Activated CD8-positive, alpha-beta T cell treated with anti-CD3 and anti-CD28 coated beads, Interleukin-2, amount 10 ng/mL, durations not matched to agents 7 days and 5 days (primary cell): ENCODE data around the gene MEF2A. TPM values are rescaled to one million over a fixed set of nuclear protein-coding genes. Genes with fewer than 3 reads are reported as not detected.
"Not testable (repeated sequence)": the region's sequence is repeated elsewhere in the genome, so short reads cannot be mapped to it uniquely, and the experiment has no call there.

ENCODE experiments used
- ATAC-seq: fragments of 150-1000 bp; cut with Tn5 transposase; one replicate; pipeline ENCODE4 v1.10.0; 2021; ENCODE audit warnings: moderate library complexity
- CTCF ChIA-PET: fragments of 350-600 bp; sonication (Branson Sonifier 250); formaldehyde crosslinking; loops from one replicate; lab custom pipeline; 2021; ENCODE audit warnings: antibody characterized with exemption; lab: Charles Lee
- POLR2A ChIA-PET: fragments of 350-600 bp; sonication (Branson Sonifier 250); formaldehyde crosslinking; loops from one replicate; lab custom pipeline; 2021; ENCODE audit warnings: antibody characterized with exemption; lab: Charles Lee
- DNase-seq: peaks from one replicate; pipeline ENCODE4 v3.0.0-alpha.2; 2020
- H3K27ac Mint-ChIP-seq: one replicate; pipeline ENCODE4 v1.8.0; 2021; ENCODE audit warnings: mild to moderate bottlenecking, mixed read lengths
- H3K27me3 Mint-ChIP-seq: one replicate; pipeline ENCODE4 v1.8.0; 2021; ENCODE audit warnings: low read depth, mixed read lengths
- H3K36me3 Mint-ChIP-seq: one replicate; pipeline ENCODE4 v1.8.0; 2021; ENCODE audit warnings: low read depth, mixed read lengths
- H3K4me1 Mint-ChIP-seq: one replicate; pipeline ENCODE4 v1.8.0; 2021; ENCODE audit warnings: low read depth, mixed read lengths
- H3K4me3 Mint-ChIP-seq: one replicate; pipeline ENCODE4 v1.8.0; 2021; ENCODE audit warnings: mild to moderate bottlenecking, mixed read lengths
- H3K9me3 Mint-ChIP-seq: one replicate; pipeline ENCODE4 v1.8.0; 2022; ENCODE audit warnings: mixed read lengths; ENCODE audit not compliant: insufficient read depth
- total RNA-seq, 2 experiments: library from RNA; stranded (reverse); gene quantifications; one replicate each; pipeline ENCODE4 v1.2.3, GENCODE V29; 2021

Gene MEF2A
- total RNA-seq, 2 experiments from 2014 or later = 26.7 to 27.0 TPM

- CTCF ChIA-PET = no interaction called here
- DNase-seq (no peak), ATAC-seq (no peak)
- POLR2A ChIA-PET = no interaction called here
- Mint-ChIP-seq H3K27me3 (no peaks in the 10 kb centered on the region), H3K4me1 (peaks cover 9% of the 10 kb centered on the region), H3K4me3 (no peak overlapping the region), H3K27ac (no peak overlapping the region), H3K9me3 (no peaks in the 10 kb centered on the region), H3K36me3 (peaks cover 19% of the 10 kb centered on the region)
Observed at GRCh38 chr15:99657996-99658395, 92.2 kb downstream of the MEF2A start.

GRCh38 chr15:99662903-99663302, 97.1 kb downstream of the MEF2A start:
- CTCF ChIA-PET = no interaction called here

GRCh38 chr15:99666073-99666472, 100.3 kb downstream of the MEF2A start:
- H3K9me3 Mint-ChIP-seq, ATAC-seq, DNase-seq, H3K27me3 Mint-ChIP-seq, CTCF ChIA-PET, H3K4me1 Mint-ChIP-seq, POLR2A ChIA-PET, H3K27ac Mint-ChIP-seq, H3K4me3 Mint-ChIP-seq: not testable (repeated sequence)
- peaks cover 21% of the 10 kb centered on the region for H3K36me3 Mint-ChIP-seq

More at GRCh38 chr15:99662903-99663302, 97.1 kb downstream of the MEF2A start:
- Mint-ChIP-seq H3K4me3 (no peak overlapping the region), H3K36me3 (peaks cover 30% of the 10 kb centered on the region), H3K27me3 (no peaks in the 10 kb centered on the region), H3K9me3 (peaks cover 4% of the 10 kb centered on the region), H3K4me1 (peaks cover 3% of the 10 kb centered on the region), H3K27ac (no peak overlapping the region)
- ATAC-seq = no peak
- POLR2A ChIA-PET = no interaction called here
- DNase-seq = no peak

- H3K9me3 Mint-ChIP-seq = peaks cover 4% of the 10 kb centered on the region
- no peaks in the 10 kb centered on the region for H3K27me3 Mint-ChIP-seq
- POLR2A ChIA-PET = no interaction called here
- H3K4me1 Mint-ChIP-seq = no peaks in the 10 kb centered on the region
- no peak overlapping the region for H3K4me3 Mint-ChIP-seq
- H3K36me3 Mint-ChIP-seq = peaks cover 20% of the 10 kb centered on the region
- no peak for DNase-seq
- no peak for ATAC-seq
- H3K27ac Mint-ChIP-seq = no peak overlapping the region
- CTCF ChIA-PET = interaction anchor here (0.8 to 2.1 kb wide), 2 partner anchors 36 to 396 kb away, joined by 3 to 8 read pairs; no protein-coding TSS in a partner anchor
Observed at GRCh38 chr15:99668533-99669182, 102.9 kb downstream of the MEF2A start.

GRCh38 chr15:99669250-99669649, 103.5 kb downstream of the MEF2A start:
- ChIA-PET POLR2A (no interaction called here), CTCF (interaction anchor here (0.8 to 2.1 kb wide), 2 partner anchors 35 to 397 kb away, joined by 3 to 8 read pairs; no protein-coding TSS in a partner anchor)
- no peak overlapping the region for H3K27ac Mint-ChIP-seq
- H3K27me3 Mint-ChIP-seq = no peaks in the 10 kb centered on the region
- peaks cover 4% of the 10 kb centered on the region for H3K9me3 Mint-ChIP-seq
- peaks cover 15% of the 10 kb centered on the region for H3K36me3 Mint-ChIP-seq
- no peak overlapping the region for H3K4me3 Mint-ChIP-seq
- no peaks in the 10 kb centered on the region for H3K4me1 Mint-ChIP-seq
- no peak for ATAC-seq
- DNase-seq = no peak

- ChIA-PET CTCF (interaction anchor here (1.3 to 1.4 kb wide), 2 partner anchors 10 to 33 kb away, joined by 4 read pairs; no protein-coding TSS in a partner anchor), POLR2A (no interaction called here)
- Mint-ChIP-seq H3K27me3 (no peaks in the 10 kb centered on the region), H3K4me3 (no peak overlapping the region), H3K9me3 (no peaks in the 10 kb centered on the region), H3K27ac (no peak overlapping the region), H3K4me1 (no peaks in the 10 kb centered on the region), H3K36me3 (peaks cover 20% of the 10 kb centered on the region)
- ATAC-seq (no peak), DNase-seq (no peak)
Observed at GRCh38 chr15:99671926-99672635, 106.3 kb downstream of the MEF2A start.

- ATAC-seq (no peak), DNase-seq (no peak)
- no peak overlapping the region for H3K4me3 Mint-ChIP-seq
- H3K36me3 Mint-ChIP-seq = peaks cover 29% of the 10 kb centered on the region
- ChIA-PET CTCF (no interaction called here), POLR2A (no interaction called here)
- no peak overlapping the region for H3K27ac Mint-ChIP-seq
- peaks cover 5% of the 10 kb centered on the region for H3K4me1 Mint-ChIP-seq
- no peaks in the 10 kb centered on the region for H3K9me3 Mint-ChIP-seq
- H3K27me3 Mint-ChIP-seq = no peaks in the 10 kb centered on the region
Observed at GRCh38 chr15:99673111-99673510, 107.3 kb downstream of the MEF2A start.

- Mint-ChIP-seq H3K4me1 (peaks cover 5% of the 10 kb centered on the region), H3K9me3 (no peaks in the 10 kb centered on the region), H3K36me3 (peaks cover 38% of the 10 kb centered on the region), H3K4me3 (no peak overlapping the region), H3K27ac (no peak overlapping the region), H3K27me3 (no peaks in the 10 kb centered on the region)
- DNase-seq = no peak
- ChIA-PET POLR2A (no interaction called here), CTCF (no interaction called here)
- ATAC-seq = no peak
Observed at GRCh38 chr15:99674279-99674678, 108.5 kb downstream of the MEF2A start.

- ChIA-PET POLR2A (no interaction called here), CTCF (interaction anchor here (1.7 kb wide), 1 partner anchor 27 kb away, joined by 4 read pairs; no protein-coding TSS in a partner anchor)
- Mint-ChIP-seq H3K4me3 (no peak overlapping the region), H3K4me1 (peaks cover 15% of the 10 kb centered on the region), H3K9me3 (no peaks in the 10 kb centered on the region), H3K36me3 (peaks cover 50% of the 10 kb centered on the region), H3K27ac (no peak overlapping the region), H3K27me3 (no peaks in the 10 kb centered on the region)
- DNase-seq = no peak
- no peak for ATAC-seq
Observed at GRCh38 chr15:99677540-99678134, 111.9 kb downstream of the MEF2A start.

GRCh38 chr15:99680276-99680675, 114.5 kb downstream of the MEF2A start:
- peaks cover 64% of the 10 kb centered on the region for H3K36me3 Mint-ChIP-seq
- POLR2A ChIA-PET = no interaction called here
- no peak overlapping the region for H3K27ac Mint-ChIP-seq
- H3K4me3 Mint-ChIP-seq = no peak overlapping the region
- H3K27me3 Mint-ChIP-seq = no peaks in the 10 kb centered on the region
- H3K9me3 Mint-ChIP-seq = peaks cover 16% of the 10 kb centered on the region
- peaks cover 30% of the 10 kb centered on the region for H3K4me1 Mint-ChIP-seq
- no peak for ATAC-seq
- no peak for DNase-seq
- CTCF ChIA-PET = no interaction called here

- ATAC-seq = no peak
- ChIA-PET POLR2A (no interaction called here), CTCF (interaction anchor here (0.8 to 2.8 kb wide), 4 partner anchors 10 to 74 kb away, joined by 3 to 15 read pairs (median 4); no protein-coding TSS in a partner anchor)
- Mint-ChIP-seq H3K27me3 (no peaks in the 10 kb centered on the region), H3K4me3 (no peak overlapping the region), H3K36me3 (peaks cover 69% of the 10 kb centered on the region), H3K9me3 (peaks cover 29% of the 10 kb centered on the region), H3K4me1 (peaks cover 30% of the 10 kb centered on the region), H3K27ac (no peak overlapping the region)
- DNase-seq = no peak
Observed at GRCh38 chr15:99681990-99682389, 116.2 kb downstream of the MEF2A start.
